Neutrophil (primary cell): ENCODE data around the gene SNX1.

ENCODE experiments used
- H3K27ac ChIP-seq: fragments of 200-600 bp; sonication (generic); 2 replicates; pipeline ENCODE4 v1.5.1; 2016; ENCODE audit warnings: mild to moderate bottlenecking, moderate library complexity
- H3K27me3 ChIP-seq: fragments of 200-600 bp; sonication (generic); 2 replicates; pipeline ENCODE4 v1.6.0; 2016; ENCODE audit warnings: mild to moderate bottlenecking
- H3K36me3 ChIP-seq: fragments of 200-600 bp; sonication (generic); 2 replicates; pipeline ENCODE4 v1.5.1; 2017
- H3K4me1 ChIP-seq, 2 experiments: fragments of 200-600 bp in 1 of 2; sonication (generic) in 1 of 2; 1 replicate in 1 of 2; 2 replicates in 1 of 2; pipeline versions ENCODE4 v1.5.1 to v1.6.1; 2013 to 2016; ENCODE audit warnings: low read depth in 1 of 2, low read length in 1 of 2, mild to moderate bottlenecking in 1 of 2, moderate library complexity in 1 of 2; ENCODE audit not compliant: control insufficient read depth in 1 of 2, insufficient read depth in 1 of 2
- H3K4me3 ChIP-seq, 2 experiments: fragments of 200-600 bp in 1 of 2; sonication (generic) in 1 of 2; 1 replicate in 1 of 2; 2 replicates in 1 of 2; pipeline ENCODE4 v1.5.1; 2013 to 2016; ENCODE audit warnings: low read depth in 1 of 2, low read length in 1 of 2, mild to moderate bottlenecking in 1 of 2, moderate library complexity in 1 of 2
- H3K9me3 ChIP-seq: fragments of 200-600 bp; sonication (generic); 2 replicates; pipeline ENCODE4 v1.5.1; 2016
- TF ChIP-seq, protein P1 (sequence below): fragments of 200-600 bp; sonication (generic); IDR thresholded peaks from 2 replicates; pipeline ENCODE4 v1.5.1; 2016; ENCODE audit warnings: antibody characterized with exemption

SNX1 gene

DNA sequence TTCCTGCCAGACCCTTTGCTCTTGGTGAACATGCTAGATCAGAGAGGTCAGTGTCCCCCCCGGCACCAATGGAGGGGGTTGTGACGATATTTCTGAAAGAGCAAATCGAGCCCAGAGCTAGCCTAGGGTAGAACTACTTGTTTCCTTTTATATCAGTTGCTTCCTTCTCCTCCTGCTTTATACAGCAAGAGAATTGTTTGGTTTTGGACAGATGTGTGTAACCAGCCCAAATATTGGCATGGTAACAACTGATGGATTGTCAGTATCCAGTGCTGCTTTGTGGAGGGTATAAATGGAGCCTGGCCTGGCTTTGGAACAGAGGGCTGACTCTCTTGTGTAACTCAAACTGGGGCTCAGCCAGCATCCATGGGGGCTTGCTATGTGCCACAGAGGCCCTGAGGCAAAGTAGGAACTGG is 27.2 kb downstream of the SNX1 start:
- no peaks in the 10 kb centered on the region for H3K9me3 ChIP-seq
- H3K36me3 ChIP-seq, result peaks cover 93% of the 10 kb centered on the region
- no peaks in the 10 kb centered on the region for H3K4me1 ChIP-seq
- TF ChIP-seq, protein P1, sequence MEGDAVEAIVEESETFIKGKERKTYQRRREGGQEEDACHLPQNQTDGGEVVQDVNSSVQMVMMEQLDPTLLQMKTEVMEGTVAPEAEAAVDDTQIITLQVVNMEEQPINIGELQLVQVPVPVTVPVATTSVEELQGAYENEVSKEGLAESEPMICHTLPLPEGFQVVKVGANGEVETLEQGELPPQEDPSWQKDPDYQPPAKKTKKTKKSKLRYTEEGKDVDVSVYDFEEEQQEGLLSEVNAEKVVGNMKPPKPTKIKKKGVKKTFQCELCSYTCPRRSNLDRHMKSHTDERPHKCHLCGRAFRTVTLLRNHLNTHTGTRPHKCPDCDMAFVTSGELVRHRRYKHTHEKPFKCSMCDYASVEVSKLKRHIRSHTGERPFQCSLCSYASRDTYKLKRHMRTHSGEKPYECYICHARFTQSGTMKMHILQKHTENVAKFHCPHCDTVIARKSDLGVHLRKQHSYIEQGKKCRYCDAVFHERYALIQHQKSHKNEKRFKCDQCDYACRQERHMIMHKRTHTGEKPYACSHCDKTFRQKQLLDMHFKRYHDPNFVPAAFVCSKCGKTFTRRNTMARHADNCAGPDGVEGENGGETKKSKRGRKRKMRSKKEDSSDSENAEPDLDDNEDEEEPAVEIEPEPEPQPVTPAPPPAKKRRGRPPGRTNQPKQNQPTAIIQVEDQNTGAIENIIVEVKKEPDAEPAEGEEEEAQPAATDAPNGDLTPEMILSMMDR, result no peak
- no peaks in the 10 kb centered on the region for H3K27me3 ChIP-seq
- no peak overlapping the region for H3K27ac ChIP-seq
- no peak overlapping the region for H3K4me3 ChIP-seq

DNA sequence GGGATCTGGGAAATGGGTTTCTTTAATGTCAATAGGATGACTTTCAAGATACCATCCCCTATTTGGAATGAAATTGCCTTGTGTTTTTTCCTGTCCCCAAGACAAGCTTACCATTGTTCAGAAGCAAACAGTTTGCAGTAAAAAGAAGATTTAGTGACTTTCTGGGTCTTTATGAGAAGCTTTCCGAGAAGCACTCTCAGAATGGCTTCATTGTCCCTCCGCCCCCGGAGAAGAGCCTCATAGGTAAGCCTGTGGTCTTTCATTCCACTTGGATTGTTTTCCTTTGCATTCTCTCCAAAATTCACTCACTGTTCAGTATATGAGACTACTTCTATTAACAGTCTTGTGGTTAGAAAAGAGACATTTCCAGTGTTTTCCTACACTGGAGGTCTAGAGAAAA is 30.2 kb downstream of the SNX1 start:
- H3K4me1 ChIP-seq, result no peaks in the 10 kb centered on the region
- no peak overlapping the region for H3K4me3 ChIP-seq
- H3K36me3 ChIP-seq, result peaks cover 93% of the 10 kb centered on the region
- TF ChIP-seq, protein P1, result no peak
- H3K27ac ChIP-seq, result no peak overlapping the region
- no peaks in the 10 kb centered on the region for H3K9me3 ChIP-seq
- no peaks in the 10 kb centered on the region for H3K27me3 ChIP-seq

DNA sequence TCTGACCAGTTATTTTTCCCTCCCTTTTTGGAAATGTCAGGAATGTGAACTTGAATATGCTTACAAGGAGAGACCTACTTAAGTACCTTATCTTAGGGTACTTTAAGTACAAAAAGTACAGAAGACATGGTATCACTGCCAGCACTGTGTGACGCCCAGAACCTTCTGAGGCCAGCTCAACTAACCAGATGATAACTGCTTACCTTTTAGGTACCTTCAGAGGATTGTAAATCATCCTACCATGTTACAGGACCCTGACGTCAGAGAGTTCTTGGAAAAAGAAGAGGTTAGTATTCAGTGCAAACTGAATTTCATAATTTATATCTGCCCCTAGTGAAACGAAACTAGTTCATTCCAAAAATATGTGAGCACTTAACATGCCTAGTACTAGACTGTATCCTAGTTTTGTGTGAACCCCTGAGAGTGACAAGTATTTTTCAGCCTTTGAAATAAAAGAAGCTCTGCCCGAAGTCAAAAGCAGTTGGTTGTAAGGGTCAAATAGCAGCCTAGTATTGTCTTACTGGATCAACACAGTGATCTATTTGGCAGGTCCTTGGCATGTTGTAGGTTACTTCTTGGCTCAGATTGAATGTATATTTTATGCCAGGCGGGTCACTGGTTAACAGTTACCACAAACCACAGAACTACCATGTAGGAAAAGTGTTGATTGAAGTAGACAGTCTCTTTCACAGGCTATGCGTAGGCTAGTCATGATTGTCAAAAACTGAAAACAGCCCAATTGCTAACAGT is 31.9 kb downstream of the SNX1 start:
- Histone ChIP-seq H3K27ac (no peak overlapping the region), H3K36me3 (peaks cover 95% of the 10 kb centered on the region), H3K4me3 (no peak overlapping the region), H3K27me3 (no peaks in the 10 kb centered on the region), H3K4me1 (no peaks in the 10 kb centered on the region), H3K9me3 (no peaks in the 10 kb centered on the region)
- TF ChIP-seq, protein P1, result no peak

DNA sequence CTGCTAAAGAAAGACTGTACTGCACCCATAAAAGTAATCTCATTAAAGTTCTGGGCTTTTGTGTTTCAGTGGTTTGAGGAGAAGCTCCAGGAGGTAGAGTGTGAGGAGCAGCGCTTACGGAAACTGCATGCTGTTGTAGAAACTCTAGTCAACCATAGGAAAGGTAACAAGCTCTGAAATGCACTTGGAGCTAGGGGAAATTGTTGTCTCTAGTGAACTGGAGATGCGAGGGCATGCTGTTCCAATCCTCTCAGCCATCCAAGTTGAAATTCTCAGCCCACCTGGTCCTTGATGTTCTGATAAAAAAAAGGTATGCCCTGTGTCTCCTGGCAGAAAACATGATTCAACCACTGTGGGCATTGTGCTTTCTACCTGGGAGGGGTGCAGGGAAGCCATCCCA is 34.4 kb downstream of the SNX1 start:
- H3K27ac ChIP-seq, result no peak overlapping the region
- no peaks in the 10 kb centered on the region for H3K4me1 ChIP-seq
- TF ChIP-seq, protein P1, result no peak
- peaks cover 96% of the 10 kb centered on the region for H3K36me3 ChIP-seq
- H3K9me3 ChIP-seq, result no peaks in the 10 kb centered on the region
- H3K4me3 ChIP-seq, result no peak overlapping the region
- no peaks in the 10 kb centered on the region for H3K27me3 ChIP-seq

DNA sequence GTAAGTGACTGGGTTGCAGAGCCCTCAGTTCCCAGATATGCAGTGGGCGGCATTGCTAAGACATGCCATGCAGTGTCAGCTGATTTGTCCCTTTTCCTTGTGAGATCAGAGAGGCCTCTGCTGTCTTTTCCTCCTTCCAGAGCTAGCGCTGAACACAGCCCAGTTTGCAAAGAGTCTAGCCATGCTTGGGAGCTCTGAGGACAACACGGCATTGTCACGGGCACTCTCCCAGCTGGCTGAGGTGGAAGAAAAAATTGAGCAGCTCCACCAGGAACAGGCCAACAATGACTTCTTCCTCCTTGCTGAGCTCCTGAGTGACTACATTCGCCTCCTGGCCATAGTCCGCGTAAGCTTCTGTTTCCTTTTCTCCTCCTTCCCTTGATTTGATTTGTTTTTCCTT is 35.8 kb downstream of the SNX1 start:
- H3K9me3 ChIP-seq, result no peaks in the 10 kb centered on the region
- H3K27me3 ChIP-seq, result no peaks in the 10 kb centered on the region
- H3K4me3 ChIP-seq, result no peak overlapping the region
- no peaks in the 10 kb centered on the region for H3K4me1 ChIP-seq
- no peak overlapping the region for H3K27ac ChIP-seq
- H3K36me3 ChIP-seq, result peaks cover 100% of the 10 kb centered on the region
- TF ChIP-seq, protein P1, result no peak
